K562 (cell line): ENCODE results near the gene MYO1D. TPM values are rescaled to one million over a fixed set of nuclear protein-coding genes. Genes with fewer than 3 reads are reported as not detected.

Experiments used
- ADNP ChIP-seq: fragments of 200-800 bp; sonication (Bioruptor generic); IDR thresholded peaks from 2 replicates; pipeline ENCODE4 v1.6.1; 2016; ENCODE audit warnings: missing genetic modification characterization, missing compliant biosample characterization
- ATF2 ChIP-seq: sonication (generic); formaldehyde crosslinking; IDR thresholded peaks from 2 replicates; pipeline ENCODE4 v1.8.1; 2022; ENCODE audit warnings: missing genetic modification reagents
- CBFA2T2 ChIP-seq: fragments of 450-650 bp; conservative IDR thresholded peaks from 2 replicates; pipeline ENCODE4 v1.6.1; 2017; ENCODE audit warnings: mild to moderate bottlenecking
- CEBPB ChIP-seq: fragments of 450-650 bp; IDR thresholded peaks from 2 replicates; pipeline ENCODE4 v1.6.1; 2016; ENCODE audit warnings: missing genetic modification characterization, missing compliant biosample characterization
- FOXM1 ChIP-seq, 2 experiments: fragments of 450-650 bp in 1 of 2; sonication (generic) in 1 of 2; formaldehyde crosslinking in 1 of 2; IDR thresholded peaks; 2 replicates each; pipeline versions ENCODE4 v1.6.1 to v1.9.0; 2017 to 2022; ENCODE audit warnings: low read depth in 2 of 2, mild to moderate bottlenecking in 2 of 2, missing genetic modification reagents in 1 of 2, moderate library complexity in 1 of 2
- HEY1 ChIP-seq: fragments of 250-450 bp; sonication (Bioruptor Pico); IDR thresholded peaks from 2 replicates; pipeline ENCODE4 v1.5.0; 2020; ENCODE audit warnings: mild to moderate bottlenecking, moderate library complexity, borderline replicate concordance
- HSF4 ChIP-seq: fragments of 250-450 bp; sonication (Bioruptor Pico); IDR thresholded peaks from 2 replicates; pipeline ENCODE4 v2.1.2; 2022; ENCODE audit warnings: mild to moderate bottlenecking, moderate library complexity, borderline replicate concordance
- IFI16 ChIP-seq: fragments of 250-450 bp; sonication (Bioruptor Pico); IDR thresholded peaks from 2 replicates; pipeline ENCODE4 v2.1.2; 2022; ENCODE audit warnings: mild to moderate bottlenecking, inconsistent platforms
- MCM2 ChIP-seq: fragments of 450-650 bp; IDR thresholded peaks from 2 replicates; pipeline ENCODE4 v1.6.1; 2017; ENCODE audit warnings: low read depth, mild to moderate bottlenecking
- NELFE ChIP-seq: IDR thresholded peaks from 2 replicates; pipeline ENCODE4 v1.6.1; 2011; ENCODE audit warnings: mild to moderate bottlenecking; ENCODE audit not compliant: insufficient read depth, insufficient read length
- NR3C1 ChIP-seq: sonication (generic); formaldehyde crosslinking; IDR thresholded peaks from 2 replicates; pipeline ENCODE4 v1.8.1; 2022; ENCODE audit warnings: missing genetic modification reagents
- PHF20 ChIP-seq: fragments of 450-650 bp; IDR thresholded peaks from 2 replicates; pipeline ENCODE4 v1.6.1; 2018; ENCODE audit not compliant: partially characterized antibody
- PTBP1 ChIP-seq: fragments of 200-400 bp; formaldehyde crosslinking; IDR thresholded peaks from 2 replicates; pipeline ENCODE4 v1.6.1; 2017; ENCODE audit warnings: low read depth, low read length
- RBBP5 ChIP-seq: fragments of 200-600 bp; sonication (generic); IDR thresholded peaks from 2 replicates; pipeline ENCODE4 v1.6.1; 2012; ENCODE audit warnings: borderline replicate concordance, mild to moderate bottlenecking, low read length, control low read depth, inconsistent platforms; ENCODE audit not compliant: insufficient read depth, poor library complexity, severe bottlenecking
- SIX5 ChIP-seq, 2 experiments: IDR thresholded peaks; 2 replicates each; pipeline ENCODE4 v1.6.1; 2011; ENCODE audit warnings: low read length in 2 of 2, borderline replicate concordance in 1 of 2, low read depth in 1 of 2, mild to moderate bottlenecking in 1 of 2, moderate library complexity in 1 of 2; ENCODE audit not compliant: insufficient read depth in 1 of 2
- SMAD2 ChIP-seq: fragments of 150-350 bp; IDR thresholded peaks from 2 replicates; pipeline ENCODE4 v1.6.1; 2014; ENCODE audit warnings: low read depth, mild to moderate bottlenecking, low read length
- SMARCC2 ChIP-seq: fragments of 450-650 bp; IDR thresholded peaks from 2 replicates; pipeline ENCODE4 v1.6.1; 2017; ENCODE audit warnings: antibody characterized with exemption, moderate library complexity, mild to moderate bottlenecking, low read depth
- SRSF7 ChIP-seq: fragments of 200-400 bp; formaldehyde crosslinking; optimal IDR thresholded peaks from 2 replicates; pipeline ENCODE3; 2017; ENCODE audit warnings: mild to moderate bottlenecking, low read depth, low read length
- VEZF1 ChIP-seq: fragments of 200-800 bp; sonication (Bioruptor generic); IDR thresholded peaks from 2 replicates; pipeline ENCODE4 v1.6.1; 2017; ENCODE audit warnings: missing genetic modification characterization, missing compliant biosample characterization
- ZFP36 ChIP-seq: fragments of 150-350 bp; IDR thresholded peaks from 2 replicates; pipeline ENCODE4 v1.6.1; 2018; ENCODE audit warnings: low read length, low read depth; ENCODE audit not compliant: partially characterized antibody
- ZHX1 ChIP-seq: fragments of 150-350 bp; conservative IDR thresholded peaks from 2 replicates; pipeline ENCODE4 v1.6.1; 2014; ENCODE audit warnings: low read length
- ZKSCAN3 ChIP-seq: fragments of 250-450 bp; sonication (Bioruptor Pico); IDR thresholded peaks from 2 replicates; pipeline ENCODE4 v1.4.0; 2020
- ZNF263 ChIP-seq: sonication (generic); formaldehyde crosslinking; IDR thresholded peaks from 2 replicates; pipeline ENCODE4 v1.8.0; 2022; ENCODE audit warnings: mild to moderate bottlenecking, missing genetic modification reagents, borderline replicate concordance
- ZNF324 ChIP-seq: fragments of 250-450 bp; sonication (Bioruptor Pico); IDR thresholded peaks from 2 replicates; pipeline ENCODE4 v1.4.0; 2020; ENCODE audit warnings: mild to moderate bottlenecking
- ZNF586 ChIP-seq: fragments of 450-650 bp; formaldehyde crosslinking; conservative IDR thresholded peaks from 2 replicates; pipeline ENCODE4 v1.4.0; 2020; ENCODE audit warnings: mild to moderate bottlenecking, moderate library complexity
- ZZZ3 ChIP-seq: fragments of 450-650 bp; IDR thresholded peaks from 2 replicates; pipeline ENCODE4 v1.6.1; 2016; ENCODE audit warnings: antibody characterized with exemption, mild to moderate bottlenecking, moderate library complexity
- polyA plus RNA-seq, 8 experiments: library from polyadenylated mRNA; depleted of rRNA in 4 of 8; stranded (reverse) in 5 of 8; unstranded in 3 of 8; fragments of >200 nt; fragmentation: Nextera tagmentation in 2 of 8; fragmentation: Illumina TruSeq in 1 of 8; extraction: Ambion mirVana in 2 of 8; extraction: Trizol in 1 of 8; gene quantifications; 2 replicates each; pipeline versions ENCODE4 v1.2.1 to v1.2.3, GENCODE V29; 2011 to 2014; ENCODE audit warnings: inconsistent platforms in 1 of 8, missing spikeins in 1 of 8
- total RNA-seq, 7 experiments: library from RNA; depleted of rRNA in 6 of 7; stranded (reverse); fragments of >200 nt in 6 of 7; fragmentation: Illumina TruSeq in 2 of 7; extraction: Trizol in 2 of 7; gene quantifications; 2 replicates each; pipeline versions ENCODE4 v1.2.1 to v1.2.3, GENCODE V29; 2011 to 2021; ENCODE audit warnings: low replicate concordance in 1 of 7

MYO1D gene
- total and polyA plus RNA-seq, 9 of the 15 experiments (the other 6 are each of a cell fraction or from before 2014, with no cell fraction given): 2.1 to 71.2 (median 45.4) TPM

GRCh38 chr17:32894245-32894644 is 17.3 kb upstream of the MYO1D start (continued):
- TF ChIP-seq PHF20: no peak
- no peak for TF ChIP-seq ZNF263 (CRISPR knock-in tag)
- no peak for TF ChIP-seq ATF2 (CRISPR knock-in tag)
- no peak for TF ChIP-seq ZHX1
- no peak for TF ChIP-seq ADNP
- TF ChIP-seq HEY1 (CRISPR knock-in tag): no peak
- no peak for TF ChIP-seq MCM2
- no peak for TF ChIP-seq PTBP1
- no peak for TF ChIP-seq ZNF586 (CRISPR knock-in tag)
- TF ChIP-seq VEZF1: no peak
- TF ChIP-seq SRSF7: no peak
- no peak for TF ChIP-seq SIX5 (IDR thresholded peaks at IDR 0.05; ENCODE audit: borderline replicate concordance in 1 of 2, insufficient read depth in 1 of 2, low read depth in 1 of 2, low read length in 2 of 2)
- TF ChIP-seq FOXM1 (IDR thresholded peaks at IDR 0.05; ENCODE audit: low read depth): peak; percentile 66
- TF ChIP-seq FOXM1 (CRISPR knock-in tag; IDR thresholded peaks at IDR 0.05; ENCODE audit: low read depth): no peak
- peak; percentile 89 for TF ChIP-seq CBFA2T2
- no peak for TF ChIP-seq NELFE
- no peak for TF ChIP-seq ZNF324 (CRISPR knock-in tag)
- peak; percentile 93 for TF ChIP-seq CEBPB
- no peak for TF ChIP-seq NR3C1
- no peak for TF ChIP-seq ZKSCAN3 (CRISPR knock-in tag)
- no peak for TF ChIP-seq ZFP36
- TF ChIP-seq IFI16: no peak
- no peak for TF ChIP-seq ZZZ3
- no peak for TF ChIP-seq SMAD2
- TF ChIP-seq RBBP5: no peak
- no peak for TF ChIP-seq HSF4 (CRISPR knock-in tag)
- peak; percentile 72 for TF ChIP-seq SMARCC2
